ENCODE measurements around the gene MRC1.
"Not testable (repeated sequence)": the region's sequence is repeated elsewhere in the genome, so short reads cannot be mapped to it uniquely, and the experiment has no call there.

The MRC1 gene

GRCh38 chr10:17910125-17910789 is 101.1 kb downstream of the MRC1 start:
- DNase-seq, result peak; percentile 66

- DNase-seq, result no peak
Observed at GRCh38 chr10:17912754-17913153, 103.6 kb downstream of the MRC1 start.

- DNase-seq, result no peak
Observed at GRCh38 chr10:17913604-17914003, 104.5 kb downstream of the MRC1 start.

- DNase-seq, result no peak
Observed at GRCh38 chr10:17914169-17915045, 105.3 kb downstream of the MRC1 start.

- no peak for DNase-seq
Observed at GRCh38 chr10:17915181-17915580, 106.0 kb downstream of the MRC1 start.

- DNase-seq, result no peak
Observed at GRCh38 chr10:17918187-17918903, 109.2 kb downstream of the MRC1 start.

- DNase-seq, result no peak
Observed at GRCh38 chr10:17921378-17921777, 112.2 kb downstream of the MRC1 start.

GRCh38 chr10:17923728-17924127 is 114.6 kb downstream of the MRC1 start:
- DNase-seq, result peak; percentile 95

- no peak for DNase-seq
Observed at GRCh38 chr10:17943033-17943745, 134.0 kb downstream of the MRC1 start.

- DNase-seq, result not testable (repeated sequence)
Observed at GRCh38 chr10:17950269-17950668, 141.1 kb downstream of the MRC1 start.

- DNase-seq, result no peak
Observed at GRCh38 chr10:17950726-17951125, 141.6 kb downstream of the MRC1 start.

- DNase-seq, result peak; percentile 64
Observed at GRCh38 chr10:17951868-17952371, 142.8 kb downstream of the MRC1 start, which contains the start of gene SLC39A12. Gene SLC39A12, plus strand, starts transcription at chr10:17951918. Its CDS starts 1,359 bp downstream, at chr10:17953277.

GRCh38 chr10:17954372-17954771 is 145.2 kb downstream of the MRC1 start:
- not testable (repeated sequence) for DNase-seq

GRCh38 chr10:17954861-17955260 is 145.7 kb downstream of the MRC1 start:
- peak; percentile 29 for DNase-seq

GRCh38 chr10:17958049-17958448 is 148.9 kb downstream of the MRC1 start:
- DNase-seq, result no peak

GRCh38 chr10:17959870-17960269 is 150.7 kb downstream of the MRC1 start:
- DNase-seq, result no peak

Measured in EL (cell line).